Heart left ventricle (tissue), 13 donors: ENCODE results near the gene DUXB.

ENCODE experiments used
- CTCF ChIP-seq, 12 donors: fragments of 200-600 bp; sonication (generic) in 4 of 12; IDR thresholded peaks; one replicate each; pipeline versions ENCODE4 v1.5.0 to v1.8.0; 2018 to 2022; ENCODE audit warnings: antibody characterized with exemption in 12 of 12, mild to moderate bottlenecking in 5 of 12
- POLR2A ChIP-seq, 2 donors: fragments of 450-650 bp; IDR thresholded peaks; one replicate each; pipeline ENCODE4 v1.6.1; 2017; ENCODE audit warnings: antibody characterized with exemption in 2 of 2, mild to moderate bottlenecking in 2 of 2, moderate library complexity in 2 of 2
- donor health status: ischemic (EF 13 %, LVEDD 7.1; RV severe dilation, severe dysfunction).
- donor health status: DM: no; HTN: yes; CAD: no.
- donor health status: DM: no; HTN: no; CAD: no.
- donor health status: ischemic (EF 25% LVEDD 6.9; RV normal size, moderate dysfunction).
- donor health status: ischemic (EF 25% LVEDD 5.7; RV mildly dilated, moderate dysfunction).
- donor health status: ischemic (EF 35%, LVEDD 5.7; RV mildly dilated, moderate dysfunction).
- donor health status: nonischemic (EF 11% LVEDD 7.7; RV severe dilation, severe dysfunction).
- donor health status: DM: yes; HTN: yes; CAD: no.
- donor health status: PGD.
- donor health status: ischemic (EF 29% LVEDD 5.4; RV normal size, mild dysfunction).
- donor health status: nonischemic (EF 23%, LVEDD 6.1; RV moderate dilation, normal function).

- TF ChIP-seq CTCF (IDR thresholded peaks at IDR 0.05) (no peak), POLR2A (IDR thresholded peaks at IDR 0.05) (no peak)
These were observed 19.0 kb downstream of the DUXB start for GRCh38 chr16:75682308-75682707.
